Measurements from ENCODE around the gene PRSS33.

Gene PRSS33

DNA sequence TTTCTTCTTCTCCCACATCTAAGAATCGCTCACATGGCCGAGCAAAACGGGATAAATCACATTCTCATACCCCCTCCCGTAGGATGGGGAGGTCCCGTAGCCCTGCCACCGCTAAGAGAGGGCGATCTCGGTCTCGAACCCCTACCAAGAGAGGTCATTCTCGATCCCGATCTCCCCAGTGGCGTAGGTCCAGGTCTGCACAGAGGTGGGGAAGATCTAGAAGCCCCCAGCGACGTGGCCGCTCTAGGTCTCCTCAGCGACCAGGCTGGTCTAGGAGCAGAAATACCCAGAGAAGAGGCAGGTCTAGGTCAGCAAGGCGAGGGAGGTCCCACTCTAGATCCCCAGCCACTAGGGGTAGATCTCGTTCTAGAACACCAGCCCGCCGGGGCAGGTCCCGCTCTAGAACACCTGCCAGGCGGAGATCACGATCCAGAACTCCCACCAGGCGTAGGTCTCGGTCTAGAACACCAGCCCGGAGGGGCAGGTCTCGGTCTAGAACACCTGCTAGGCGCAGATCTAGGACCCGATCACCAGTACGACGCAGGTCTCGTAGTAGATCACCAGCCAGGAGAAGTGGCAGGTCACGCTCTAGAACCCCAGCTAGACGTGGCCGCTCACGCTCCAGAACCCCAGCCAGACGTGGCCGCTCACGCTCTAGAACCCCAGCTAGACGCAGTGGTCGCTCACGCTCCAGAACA lies 25.3 kb downstream of the PRSS33 start:
- no peak for DNase-seq

DNA sequence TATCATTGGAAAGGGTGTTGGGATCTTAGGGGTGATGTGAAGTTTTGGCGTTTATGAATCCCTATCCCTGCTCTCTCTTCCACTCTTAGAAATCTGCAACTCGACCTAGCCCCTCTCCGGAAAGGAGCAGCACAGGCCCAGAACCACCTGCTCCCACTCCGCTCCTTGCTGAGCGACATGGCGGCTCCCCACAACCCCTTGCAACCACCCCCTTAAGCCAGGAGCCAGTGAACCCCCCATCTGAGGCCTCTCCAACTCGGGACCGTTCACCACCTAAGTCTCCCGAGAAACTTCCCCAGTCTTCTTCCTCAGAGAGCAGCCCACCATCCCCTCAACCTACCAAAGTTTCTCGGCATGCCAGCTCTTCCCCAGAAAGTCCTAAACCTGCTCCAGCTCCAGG lies 25.9 kb downstream of the PRSS33 start:
- no peak for DNase-seq

DNA sequence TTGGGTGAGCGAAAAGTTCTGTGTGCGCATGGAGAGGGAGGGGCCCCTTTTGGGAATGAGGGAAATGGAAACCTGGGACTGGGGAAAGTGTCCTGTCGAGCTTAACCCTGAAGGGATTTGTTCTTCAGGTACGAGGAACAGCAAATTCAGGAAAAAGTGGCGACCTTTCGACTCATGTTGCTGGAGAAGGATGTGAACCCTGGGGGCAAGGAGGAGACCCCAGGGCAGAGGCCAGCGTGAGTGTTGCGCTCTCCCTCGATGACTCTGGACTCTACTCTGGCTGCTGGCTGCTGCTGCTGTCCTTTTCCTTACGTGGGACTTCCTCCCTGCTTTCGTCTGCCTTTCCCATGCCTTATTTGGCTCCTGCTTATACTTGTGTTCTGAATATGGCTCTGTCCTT lies 30.0 kb downstream of the PRSS33 start:
- no peak for DNase-seq

DNA sequence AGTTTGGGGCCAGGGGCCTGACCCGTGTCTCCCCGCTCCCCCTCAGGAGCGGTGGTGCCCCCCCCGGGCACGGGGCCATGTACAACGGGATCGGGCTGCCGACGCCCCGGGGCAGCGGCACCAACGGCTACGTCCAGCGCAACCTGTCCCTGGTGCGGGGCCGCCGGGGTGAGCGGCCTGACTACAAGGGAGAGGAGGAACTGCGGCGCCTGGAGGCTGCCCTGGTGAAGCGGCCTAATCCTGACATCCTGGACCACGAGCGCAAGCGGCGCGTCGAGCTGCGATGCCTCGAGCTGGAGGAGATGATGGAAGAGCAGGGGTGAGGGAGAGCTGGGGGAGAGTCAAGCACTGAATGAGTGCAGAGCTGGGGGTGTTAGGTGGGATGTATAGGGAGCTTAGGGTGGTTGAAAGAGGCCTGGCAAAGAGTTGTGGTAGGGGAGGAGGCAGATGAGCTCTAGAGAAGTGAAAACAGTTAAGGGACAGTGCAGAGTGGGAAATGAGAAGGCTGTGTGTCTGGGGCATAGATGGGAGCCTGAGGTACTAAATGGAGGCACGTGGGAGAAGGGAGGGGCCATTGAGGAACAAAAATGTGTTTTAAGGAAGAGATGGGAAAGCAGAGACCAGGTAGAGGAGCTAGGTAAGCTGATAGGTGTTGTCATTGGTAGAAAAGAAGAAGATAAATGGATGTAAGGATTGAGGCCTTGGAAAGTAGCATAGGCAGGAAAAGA lies 30.9 kb downstream of the PRSS33 start:
- DNase-seq, result no peak

DNA sequence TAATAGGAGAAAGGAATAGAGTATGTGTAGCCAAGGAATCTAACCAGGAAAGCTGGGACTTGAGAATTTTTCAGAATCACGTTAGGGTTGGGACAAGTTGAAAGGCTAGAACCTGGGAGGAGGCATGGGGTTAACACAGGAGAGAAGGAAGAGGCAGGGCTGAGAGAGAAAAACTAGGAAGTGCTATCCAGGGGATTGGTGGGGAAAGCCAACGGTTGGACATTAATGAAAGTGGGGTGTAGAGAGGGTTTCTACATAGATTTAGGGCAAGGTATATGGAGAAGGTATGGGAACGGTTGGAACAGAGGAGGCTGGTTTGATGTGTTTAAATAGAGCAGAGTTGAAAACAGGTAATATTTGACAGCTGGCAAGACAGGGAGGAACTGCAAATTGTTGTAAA lies 32.2 kb downstream of the PRSS33 start:
- DNase-seq, result no peak

DNA sequence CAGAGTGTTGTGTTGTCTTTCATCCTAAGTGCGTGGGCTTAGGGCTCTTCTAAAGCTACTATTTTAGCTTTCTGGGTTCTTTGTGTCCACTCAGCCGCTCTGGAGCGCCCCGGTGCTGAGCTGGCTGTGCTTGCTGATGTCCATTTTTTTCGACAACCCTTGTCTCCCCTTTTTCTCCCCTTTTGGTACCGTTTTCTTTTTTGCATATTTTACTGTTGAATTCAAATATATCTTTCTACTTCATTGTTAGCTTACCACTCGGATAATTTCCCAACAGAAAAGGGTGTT lies 33.7 kb downstream of the PRSS33 start:
- no peak for DNase-seq

DNA sequence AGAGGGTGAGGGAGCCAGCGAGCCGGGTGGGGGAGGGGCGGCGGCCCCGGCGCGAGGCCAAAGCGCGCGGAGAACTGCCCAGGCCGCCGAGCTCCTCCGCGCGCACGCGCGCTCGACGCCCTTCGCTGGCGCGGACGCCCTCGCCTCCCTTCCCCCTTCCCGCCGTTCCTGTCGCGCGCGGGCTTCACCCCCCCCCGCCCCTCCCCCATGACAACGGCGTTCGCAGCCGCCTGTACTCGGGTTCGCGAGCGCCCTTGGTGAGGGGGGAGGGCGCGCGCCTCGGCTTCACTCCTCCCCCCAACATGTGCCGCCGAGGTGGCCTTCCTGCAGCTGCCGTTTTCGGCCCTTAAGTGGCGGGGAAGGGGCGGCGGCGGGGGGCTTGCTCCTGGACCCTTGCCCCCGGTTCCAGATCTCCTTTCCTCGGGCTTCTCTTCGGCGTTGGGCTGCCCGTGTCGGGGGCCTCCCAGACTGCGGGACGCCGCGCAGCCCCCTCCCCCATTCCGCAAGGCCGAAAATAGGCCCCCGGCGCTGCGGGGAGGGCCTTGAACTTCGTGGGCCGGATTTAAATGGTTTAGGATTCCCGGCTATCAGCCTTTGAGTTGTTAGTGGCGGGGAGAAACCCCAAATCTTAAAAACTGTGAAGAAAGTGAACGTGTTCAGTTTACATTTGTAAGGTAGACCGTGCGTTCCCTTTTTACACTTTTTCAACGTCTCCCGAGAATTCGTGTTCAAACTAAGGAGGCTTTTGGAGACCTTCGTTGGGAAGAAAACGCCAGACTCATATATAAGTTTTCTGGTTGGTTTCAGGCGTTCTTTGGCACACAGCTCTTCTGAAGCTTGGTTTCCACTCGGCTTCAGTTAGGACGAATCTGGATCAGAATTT lies 34.3 kb downstream of the PRSS33 start:
- DNase-seq, result peak; percentile 72

DNA sequence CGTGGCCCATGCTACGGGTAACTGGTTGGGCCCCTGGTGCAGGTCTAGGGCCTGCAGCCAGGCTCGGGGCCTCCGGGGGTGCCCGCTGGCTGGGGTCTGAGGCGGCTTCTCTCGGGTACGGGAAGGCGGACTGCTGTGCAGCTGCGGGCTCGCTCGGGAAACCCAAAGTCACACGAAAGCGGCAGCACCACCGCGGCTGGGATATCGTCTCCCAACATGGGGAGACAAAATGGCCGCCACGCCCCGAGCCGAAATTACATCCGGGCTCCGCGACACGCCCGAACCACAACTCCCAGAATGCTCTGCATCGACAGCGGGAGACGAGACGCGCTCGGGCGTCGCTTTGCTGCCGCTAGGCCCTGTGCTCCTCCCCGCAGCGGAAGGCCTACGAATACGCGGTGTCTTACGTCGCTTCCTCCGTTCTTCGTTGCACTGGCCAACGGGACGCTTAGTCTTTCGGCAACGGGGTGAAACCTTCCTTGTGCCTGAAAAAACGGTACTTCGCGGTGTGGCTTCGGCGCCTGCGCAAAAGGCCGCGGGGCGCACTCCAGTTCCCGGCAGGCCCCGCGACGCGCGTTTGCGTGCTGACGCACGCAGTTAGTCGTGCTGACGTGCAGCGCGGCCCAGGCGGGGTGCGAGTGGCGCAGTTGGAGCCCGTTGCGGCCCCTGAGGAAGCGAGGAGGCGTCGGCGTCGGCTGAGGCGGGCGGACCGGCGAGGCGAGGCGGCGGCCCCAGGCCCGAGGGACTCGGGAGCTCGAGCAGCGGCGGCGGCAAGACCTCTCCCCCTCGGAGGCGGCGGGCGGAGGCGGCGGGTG lies 35.1 kb downstream of the PRSS33 start, which contains the start of gene SRRM2:
SRRM2 (plus strand) TSS at position 604 of the 815 bp plus-strand sequence. CDS start 3,727 bp downstream, outside the sequence.
- peak; percentile 100 for DNase-seq

DNA sequence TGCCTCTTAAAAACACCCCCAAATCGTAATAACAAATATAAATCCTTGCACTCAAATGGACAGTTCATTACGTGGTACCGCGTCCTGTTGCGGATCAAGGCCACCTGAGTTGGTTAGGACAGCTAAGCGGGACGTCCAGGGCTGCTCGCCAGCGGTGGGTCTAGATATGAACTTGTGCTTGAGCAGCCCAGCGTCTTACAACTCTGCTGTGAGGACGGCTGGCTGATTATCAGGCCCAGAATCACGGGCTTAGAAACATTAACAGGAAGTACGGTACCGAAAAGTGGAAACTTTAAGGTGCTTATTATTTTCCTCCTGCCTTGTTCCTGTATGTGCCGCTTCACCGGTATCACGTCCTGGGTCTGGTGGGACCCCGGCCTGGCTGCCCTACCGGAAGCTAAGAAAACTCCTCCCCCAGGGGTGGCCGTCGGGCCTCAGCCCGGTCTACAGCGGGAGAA lies 35.8 kb downstream of the PRSS33 start:
- DNase-seq, result no peak

DNA sequence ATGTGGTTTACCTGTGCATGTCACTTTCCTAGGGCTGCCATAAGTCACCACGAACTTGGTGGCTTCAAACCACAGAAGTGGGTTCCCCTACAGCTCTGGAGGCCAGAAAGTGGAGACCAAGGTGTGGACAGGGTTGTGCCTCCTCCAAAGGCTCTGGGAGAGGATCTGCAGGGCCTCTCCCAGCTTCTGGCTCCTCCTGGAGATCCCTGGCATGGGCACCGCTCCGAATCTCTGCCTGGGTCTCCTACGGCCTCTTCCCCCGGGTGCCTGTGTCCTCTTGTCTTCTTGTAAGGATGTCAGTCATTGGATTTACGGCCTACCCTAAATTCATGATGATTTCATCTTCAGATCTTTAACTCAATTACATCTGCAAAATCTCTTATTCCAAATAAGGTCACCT lies 37.4 kb downstream of the PRSS33 start:
- no peak for DNase-seq

DNA sequence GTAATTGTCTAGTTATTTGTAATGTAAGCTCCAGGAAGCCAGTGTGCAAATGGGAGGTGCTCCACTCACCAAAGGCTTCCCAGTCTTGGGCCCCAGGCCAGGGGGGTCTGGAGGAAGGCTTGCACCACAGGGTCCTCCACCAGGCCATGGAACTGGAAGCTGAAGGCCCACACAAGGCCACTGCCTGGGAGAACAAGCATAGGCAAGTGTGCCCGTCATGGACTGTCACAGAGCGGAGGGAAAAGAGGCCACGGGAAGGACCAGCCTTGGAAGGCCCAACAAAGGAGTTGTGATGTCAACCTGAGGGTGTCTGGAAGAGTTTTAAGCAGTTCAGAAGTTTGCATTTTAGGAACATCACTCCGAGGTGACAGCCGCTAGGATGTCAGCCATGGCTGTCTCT lies 37.9 kb downstream of the PRSS33 start:
- DNase-seq, result no peak

DNA sequence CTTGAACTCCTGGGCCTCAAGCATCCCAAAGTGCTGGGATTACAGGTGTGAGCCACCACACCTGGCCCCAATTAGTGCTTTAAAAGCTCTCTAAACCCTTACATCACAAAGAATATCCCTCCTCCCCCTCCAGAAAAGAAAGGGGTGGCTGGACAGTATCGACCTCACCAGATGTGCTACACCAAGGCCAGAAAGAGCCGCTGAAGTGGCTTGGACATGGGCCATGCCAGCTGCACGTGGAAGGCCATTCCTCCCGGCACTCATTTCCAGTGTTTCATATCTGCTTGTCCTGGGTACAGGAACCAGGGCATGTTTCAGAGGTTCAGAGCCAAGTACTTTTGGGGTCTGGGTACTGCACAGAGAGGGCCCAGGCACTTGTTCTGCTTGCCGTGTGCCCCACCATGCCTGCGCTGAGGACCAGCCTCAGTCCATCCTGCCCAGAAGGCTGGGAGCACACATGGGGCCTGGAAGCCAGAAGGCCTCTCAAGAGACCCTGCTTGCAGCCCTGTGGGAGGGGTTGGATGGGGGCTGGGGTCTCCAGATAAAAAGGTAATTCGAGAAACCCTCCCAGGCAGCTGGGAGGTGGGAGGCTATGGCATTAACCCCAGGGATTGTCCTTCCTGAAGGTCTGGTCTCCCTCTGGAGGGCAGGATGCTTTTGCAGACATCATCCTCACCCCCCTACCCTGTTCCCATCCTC lies 38.5 kb downstream of the PRSS33 start:
- no peak for DNase-seq

DNA sequence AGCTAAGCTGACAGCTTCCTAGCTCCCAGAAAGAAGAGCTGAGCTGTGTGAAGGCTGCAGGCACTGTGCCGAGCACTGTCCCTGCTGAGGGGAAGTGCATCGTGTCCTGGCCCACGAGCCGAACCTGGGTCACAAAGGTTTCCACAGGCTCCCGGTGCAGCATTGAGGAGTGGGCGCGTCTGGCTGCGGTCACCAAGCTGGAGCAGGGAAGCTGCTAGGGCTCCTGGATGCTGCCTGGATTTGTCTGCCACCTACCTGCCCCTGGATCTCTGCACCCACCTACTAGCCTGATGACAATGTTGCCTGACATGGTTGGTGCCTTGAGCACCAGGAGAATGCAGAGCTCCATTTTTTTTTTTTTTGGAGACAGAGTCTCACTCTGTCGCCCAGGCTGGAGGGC lies 41.4 kb downstream of the PRSS33 start:
- no peak for DNase-seq

DNA sequence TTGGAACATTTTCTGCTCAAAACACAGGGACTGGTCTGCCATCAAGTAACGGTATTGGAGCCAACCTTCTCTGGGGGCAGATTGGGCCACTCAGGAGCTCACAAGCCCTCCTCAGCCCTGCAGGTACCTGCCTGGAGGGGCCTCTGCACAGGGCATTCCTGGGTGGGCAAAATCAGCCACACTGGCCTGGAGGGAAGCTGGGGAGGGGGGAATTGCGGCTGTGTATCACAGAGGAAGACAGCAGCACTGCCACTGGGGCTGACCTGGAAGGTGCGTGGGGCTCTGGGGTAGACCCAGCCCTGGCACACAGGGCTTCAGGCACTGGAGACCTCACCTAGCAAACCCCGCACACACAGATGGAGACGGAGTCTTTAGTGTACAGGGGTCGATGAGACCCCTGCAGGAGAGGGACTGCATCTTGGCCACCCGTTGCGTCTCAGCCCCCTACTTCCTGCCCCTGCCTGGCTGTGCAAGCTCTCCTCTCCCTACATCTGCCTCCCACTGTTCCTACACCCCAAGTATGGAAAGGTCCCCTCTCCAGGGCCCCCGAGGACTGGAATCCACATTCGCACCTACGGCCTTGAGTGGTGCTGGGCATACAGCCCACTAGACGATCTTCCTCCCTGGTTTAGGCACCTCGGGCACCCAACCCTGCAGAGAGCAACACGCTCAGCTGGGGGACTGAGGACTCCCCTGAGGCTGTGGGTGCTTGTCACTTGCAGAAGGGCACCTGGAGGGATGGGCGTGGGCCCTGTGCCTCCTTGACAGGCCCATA lies 42.1 kb downstream of the PRSS33 start:
- DNase-seq, result no peak

DNA sequence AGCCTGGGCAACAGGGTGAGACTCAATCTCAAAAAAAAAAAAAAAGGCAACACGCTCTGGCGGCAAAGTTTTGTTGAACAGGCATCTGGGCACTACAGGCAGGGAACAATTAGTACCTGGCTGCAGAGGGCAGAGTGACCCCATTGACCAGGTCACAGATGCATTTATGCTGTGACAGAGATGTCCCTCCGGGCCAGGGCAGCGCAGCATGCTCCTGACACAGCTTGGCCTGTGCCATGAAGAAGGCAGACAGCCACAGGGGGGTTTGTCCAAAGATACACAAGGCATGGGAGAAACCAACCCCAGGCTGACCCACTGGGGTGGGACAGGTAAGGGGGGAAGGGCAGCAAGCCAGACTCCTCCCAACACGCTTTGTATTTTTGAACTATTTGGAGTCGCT lies 42.6 kb downstream of the PRSS33 start:
- DNase-seq, result no peak

DNA sequence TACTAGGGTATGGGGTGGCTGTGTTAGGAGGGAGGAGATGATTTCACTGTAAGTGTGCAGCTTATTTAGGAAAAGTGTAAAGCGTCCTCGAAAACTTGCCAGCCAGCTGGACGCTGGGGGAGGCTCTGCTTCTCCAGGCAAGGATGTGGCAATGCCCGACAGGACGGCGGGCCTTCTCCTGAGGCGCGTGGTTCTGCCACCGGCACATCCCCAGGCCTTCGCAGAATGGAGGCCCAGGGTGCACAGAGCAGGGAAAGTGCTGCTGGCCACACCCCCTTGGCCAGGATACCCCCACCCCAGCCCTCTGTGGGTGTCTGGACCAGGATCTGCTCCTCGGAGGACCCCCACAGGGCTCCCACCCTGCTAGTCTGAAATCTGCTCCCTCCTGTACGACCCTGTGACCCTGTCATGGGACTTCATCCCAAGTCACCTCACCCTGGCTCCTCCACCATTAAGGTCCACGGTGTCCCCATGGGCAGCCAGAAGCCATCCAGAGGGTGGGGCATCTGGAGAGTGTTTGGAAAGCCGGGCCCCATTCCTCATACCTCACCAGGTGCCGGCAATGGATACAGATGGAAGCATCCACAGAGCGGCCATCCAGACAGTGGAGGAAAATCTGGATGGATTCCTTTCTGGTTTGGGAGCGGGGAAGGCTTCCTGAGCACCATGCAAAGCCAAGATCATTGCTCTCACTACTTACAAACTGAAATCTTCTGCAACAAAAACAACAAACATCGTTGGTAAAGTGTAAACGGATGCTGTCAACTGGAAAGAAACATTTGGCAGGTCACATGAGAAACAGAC lies 44.2 kb downstream of the PRSS33 start:
- no peak for DNase-seq

DNA sequence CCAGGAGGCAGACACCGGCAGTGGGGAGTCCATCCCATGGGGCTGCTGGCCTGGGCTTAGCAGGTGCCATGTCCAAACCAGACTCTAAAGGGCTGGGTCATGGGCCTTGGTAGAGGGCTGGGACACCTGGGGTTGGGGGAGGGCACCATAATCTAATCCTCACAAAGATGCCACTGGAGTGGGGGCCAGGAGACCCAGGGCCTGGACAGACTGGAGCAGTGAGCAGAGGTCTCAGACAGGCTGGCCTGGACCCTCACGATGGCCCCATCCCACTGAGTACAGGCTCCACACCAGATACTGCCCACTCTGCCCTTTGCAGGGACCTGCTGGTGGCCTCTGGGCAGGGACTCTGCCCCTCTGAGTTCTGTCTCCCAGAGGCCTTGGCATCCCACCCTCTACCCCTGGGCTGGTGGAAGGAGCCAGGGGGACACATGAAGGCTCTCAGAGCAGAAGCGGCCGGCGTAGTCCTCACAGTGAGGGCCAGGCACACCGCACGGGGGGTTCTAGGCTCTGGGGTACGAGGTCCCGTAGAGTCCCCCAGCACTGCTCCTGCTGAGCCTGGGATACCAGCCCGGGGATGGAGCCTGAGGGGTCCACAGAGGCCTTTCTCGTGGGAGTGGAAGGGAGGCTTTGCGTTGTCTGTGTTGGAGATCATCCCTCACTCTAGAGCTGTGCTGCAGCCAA lies 44.9 kb downstream of the PRSS33 start:
- no peak for DNase-seq

DNA sequence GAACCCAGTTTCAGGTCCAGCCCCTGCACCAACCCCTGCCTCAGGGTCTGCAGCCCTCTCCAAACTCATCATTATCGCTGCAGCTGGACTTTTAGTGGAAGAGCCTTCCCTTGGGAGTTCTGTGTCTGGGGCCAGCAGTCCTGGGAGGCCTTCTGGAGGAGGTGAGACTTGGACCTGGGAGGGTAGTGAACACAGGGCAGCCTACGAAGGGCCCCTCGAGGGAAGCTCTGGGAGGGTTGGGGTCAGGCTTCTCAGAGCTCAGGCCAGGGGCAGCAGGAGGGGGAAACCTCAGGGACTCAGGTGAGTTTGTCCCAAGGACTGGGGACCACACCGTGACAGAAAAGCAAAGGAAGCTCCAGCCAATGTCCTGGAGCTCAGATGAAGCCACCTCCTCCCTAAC lies 46.2 kb downstream of the PRSS33 start:
- no peak for DNase-seq

DNA sequence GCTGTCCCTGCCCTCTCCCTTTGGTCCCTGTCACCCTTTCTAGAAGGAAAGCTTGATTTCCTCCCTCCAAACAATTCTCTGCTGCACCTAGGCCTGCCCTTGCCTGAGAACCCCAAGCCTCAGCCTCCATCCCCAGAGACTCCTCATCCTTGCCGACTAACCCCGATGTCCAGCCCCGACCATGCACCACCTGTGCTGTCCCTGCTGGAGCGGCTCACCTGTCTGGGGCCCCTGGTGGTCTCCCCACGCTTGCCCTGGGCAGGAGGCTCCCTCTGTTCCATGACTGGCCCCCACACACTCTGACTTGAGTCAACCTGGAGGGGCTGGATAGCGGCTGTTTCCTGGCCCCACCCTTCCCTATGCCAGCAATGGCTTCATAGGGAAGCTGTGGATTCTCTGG lies 46.9 kb downstream of the PRSS33 start:
- DNase-seq, result no peak

All from right kidney (tissue), 1 donor.